ENCODE data around the gene S100P.

The S100P gene

GRCh38 chr4:6694177-6694901, 661 bp downstream of the S100P start:
- no peak for TF ChIP-seq NFIC (IDR thresholded peaks at IDR 0.05)

GRCh38 chr4:6695660-6696610, 2.3 kb downstream of the S100P start:
- TF ChIP-seq TAF1 (IDR thresholded peaks at IDR 0.05; ENCODE audit: low read depth) (no peak), FOXM1 (IDR thresholded peaks at IDR 0.05; ENCODE audit: borderline replicate concordance, low read depth) (no peak), EGR1 (IDR thresholded peaks at IDR 0.05) (no peak), REST (IDR thresholded peaks at IDR 0.05; ENCODE audit: low read depth) (no peak), TCF12 (IDR thresholded peaks at IDR 0.05; ENCODE audit: low read depth) (no peak), EP300 (IDR thresholded peaks at IDR 0.05; ENCODE audit: borderline replicate concordance) (no peak), YY1 (IDR thresholded peaks at IDR 0.05; ENCODE audit: low read depth) (no peak), NFIC (IDR thresholded peaks at IDR 0.05) (no peak), ZBTB7A (IDR thresholded peaks at IDR 0.05; ENCODE audit: low read depth) (no peak), RAD21 (IDR thresholded peaks at IDR 0.05; ENCODE audit: low read depth) (no peak), CREB1 (IDR thresholded peaks at IDR 0.05; ENCODE audit: low read depth) (no peak), USF1 (IDR thresholded peaks at IDR 0.05) (no peak), CEBPB (IDR thresholded peaks at IDR 0.05) (no peak), TEAD4 (IDR thresholded peaks at IDR 0.05) (no peak)
- TF ChIP-seq, protein P1, sequence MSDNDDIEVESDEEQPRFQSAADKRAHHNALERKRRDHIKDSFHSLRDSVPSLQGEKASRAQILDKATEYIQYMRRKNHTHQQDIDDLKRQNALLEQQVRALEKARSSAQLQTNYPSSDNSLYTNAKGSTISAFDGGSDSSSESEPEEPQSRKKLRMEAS (IDR thresholded peaks at IDR 0.05): no peak

DNA sequence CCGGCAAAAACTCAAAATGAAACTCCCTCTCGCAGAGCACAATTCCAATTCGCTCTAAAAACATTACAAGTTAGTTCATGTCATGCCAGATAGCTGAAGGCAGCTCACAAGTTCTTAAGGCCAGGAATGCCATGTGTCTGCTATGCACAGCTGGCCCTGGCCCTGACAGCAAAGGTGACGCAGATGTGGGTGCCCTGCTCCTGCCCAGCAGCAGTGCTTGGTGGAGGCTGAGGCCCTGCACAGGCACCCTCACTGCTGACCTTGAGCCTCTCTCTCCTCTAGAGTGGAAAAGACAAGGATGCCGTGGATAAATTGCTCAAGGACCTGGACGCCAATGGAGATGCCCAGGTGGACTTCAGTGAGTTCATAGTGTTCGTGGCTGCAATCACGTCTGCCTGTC, 2.9 kb downstream of the S100P start:
- no peak for TF ChIP-seq ZBTB7A (IDR thresholded peaks at IDR 0.05; ENCODE audit: low read depth)
- TF ChIP-seq, protein P1 (IDR thresholded peaks at IDR 0.05): no peak
- no peak for TF ChIP-seq RAD21 (IDR thresholded peaks at IDR 0.05; ENCODE audit: low read depth)
- TF ChIP-seq NFIC (IDR thresholded peaks at IDR 0.05): no peak
- no peak for TF ChIP-seq TAF1 (IDR thresholded peaks at IDR 0.05; ENCODE audit: low read depth)
- TF ChIP-seq CREB1 (IDR thresholded peaks at IDR 0.05; ENCODE audit: low read depth): no peak
- TF ChIP-seq REST (IDR thresholded peaks at IDR 0.05; ENCODE audit: low read depth): no peak
- no peak for TF ChIP-seq TCF12 (IDR thresholded peaks at IDR 0.05; ENCODE audit: low read depth)
- no peak for TF ChIP-seq USF1 (IDR thresholded peaks at IDR 0.05)
- no peak for TF ChIP-seq CEBPB (IDR thresholded peaks at IDR 0.05)
- no peak for TF ChIP-seq EGR1 (IDR thresholded peaks at IDR 0.05)

DNA sequence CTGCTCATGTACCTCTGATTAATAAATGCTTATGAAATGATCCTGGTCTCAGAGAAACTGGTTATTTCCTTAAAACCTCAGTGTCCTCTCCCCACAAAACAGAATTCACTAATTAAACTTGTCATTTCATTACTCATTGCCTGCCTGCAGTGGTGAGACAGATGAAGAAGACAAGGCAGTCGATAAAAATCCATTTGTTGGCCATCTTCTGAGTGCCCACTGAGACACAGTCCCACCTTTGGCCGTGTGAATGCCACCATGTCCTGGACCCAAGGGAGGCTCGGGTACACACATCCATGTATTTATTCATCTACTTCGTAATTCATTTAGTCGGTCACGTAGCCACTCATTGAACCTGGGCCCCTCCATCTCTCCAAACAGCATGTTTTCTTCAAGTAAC, 3.5 kb downstream of the S100P start:
- TF ChIP-seq EGR1 (IDR thresholded peaks at IDR 0.05): no peak

DNA sequence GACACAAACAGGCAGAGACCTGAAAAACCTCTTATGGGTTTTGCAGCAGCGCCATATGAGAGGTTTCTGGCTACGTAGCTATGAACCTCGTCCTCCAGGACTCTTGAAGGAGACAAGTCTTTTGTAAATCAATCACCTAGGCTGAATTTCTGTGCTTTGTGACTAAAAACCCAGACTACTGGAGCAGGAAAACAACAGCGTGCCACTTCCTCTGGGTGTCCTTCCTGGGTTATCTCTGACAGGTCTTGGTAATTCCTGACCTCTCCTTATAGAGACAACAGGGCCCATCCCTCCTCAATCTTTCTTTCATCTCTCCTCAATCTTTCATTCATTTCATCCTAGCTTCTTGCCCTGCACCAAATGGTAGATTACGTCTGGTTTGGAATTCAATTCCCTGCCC, 5.7 kb downstream of the S100P start:
- TF ChIP-seq REST (IDR thresholded peaks at IDR 0.05; ENCODE audit: low read depth): no peak

Data from Ishikawa (cell line).